Neural cell (in vitro differentiated cells): Measurements from ENCODE around the gene HDAC4. TPM values are rescaled to one million over a fixed set of nuclear protein-coding genes. Genes with fewer than 3 reads are reported as not detected.
"Not testable (repeated sequence)": the region's sequence is repeated elsewhere in the genome, so short reads cannot be mapped to it uniquely, and the experiment has no call there.

ENCODE experiments used
- H2AFZ ChIP-seq: fragments of 200-600, 300-800 bp; sonication (generic), shearing (Covaris generic); 2 replicates; pipeline ENCODE4 v1.6.0; 2014; ENCODE audit warnings: low read depth, mild to moderate bottlenecking, antibody characterized with exemption, low read length, moderate library complexity
- H3F3A ChIP-seq: fragments of 200-600 bp; shearing (Covaris generic); 2 replicates; pipeline ENCODE4 v1.6.1; 2016; ENCODE audit warnings: mild to moderate bottlenecking, moderate library complexity, mixed read lengths, antibody characterized with exemption, low read length; ENCODE audit not compliant: insufficient read depth, poor library complexity, severe bottlenecking
- H3K27ac ChIP-seq: fragments of 200-600, 300-800 bp; sonication (generic), shearing (Covaris generic); 2 replicates; pipeline ENCODE4 v1.5.1; 2014; ENCODE audit warnings: mild to moderate bottlenecking, low read length, moderate library complexity
- H3K27me3 ChIP-seq: fragments of 300-800, 200-600 bp; sonication (generic), shearing (Covaris generic); 2 replicates; pipeline ENCODE4 v1.6.0; 2014; ENCODE audit warnings: mild to moderate bottlenecking, low read depth, low read length, moderate library complexity; ENCODE audit not compliant: insufficient read depth
- H3K36me3 ChIP-seq: fragments of 300-800, 200-600 bp; sonication (generic), shearing (Covaris generic); 2 replicates; pipeline ENCODE4 v1.5.1; 2014; ENCODE audit warnings: mild to moderate bottlenecking, antibody characterized with exemption, low read length, moderate library complexity; ENCODE audit not compliant: insufficient read depth
- H3K4me2 ChIP-seq: fragments of 300-800, 200-600 bp; sonication (generic), shearing (Covaris generic); 2 replicates; pipeline ENCODE4 v1.6.0; 2014; ENCODE audit warnings: mild to moderate bottlenecking, low read length
- H3K4me3 ChIP-seq: fragments of 300-800, 200-600 bp; sonication (generic), shearing (Covaris generic); 2 replicates; pipeline ENCODE4 v1.5.1; 2014; ENCODE audit warnings: mild to moderate bottlenecking, low read length, moderate library complexity
- H3K79me2 ChIP-seq: fragments of 200-600 bp; shearing (Covaris generic); replicated peaks from 2 replicates; pipeline ENCODE4 v1.6.0; 2014; ENCODE audit warnings: mild to moderate bottlenecking, low read length, moderate library complexity; ENCODE audit not compliant: insufficient read depth
- H3K9ac ChIP-seq: fragments of 300-800, 200-600 bp; sonication (generic), shearing (Covaris generic); 2 replicates; pipeline ENCODE4 v1.6.1; 2016; ENCODE audit warnings: mild to moderate bottlenecking, low read length, mixed read lengths
- H3K9me2 ChIP-seq: fragments of 200-600 bp; shearing (Covaris generic); 2 replicates; pipeline ENCODE4 v1.6.1; 2016; ENCODE audit warnings: mild to moderate bottlenecking, low read length, mixed read lengths; ENCODE audit not compliant: insufficient read depth
- H3K9me3 ChIP-seq: fragments of 200-600, 300-800 bp; sonication (generic), shearing (Covaris generic); 2 replicates; pipeline ENCODE4 v1.6.1; 2016; ENCODE audit warnings: mild to moderate bottlenecking, mixed run types, low read length, moderate library complexity, mixed read lengths
- H4K20me1 ChIP-seq: fragments of 200-600 bp; shearing (Covaris generic); 2 replicates; pipeline ENCODE4 v1.6.1; 2016; ENCODE audit warnings: mild to moderate bottlenecking, mixed run types; ENCODE audit not compliant: insufficient read depth
- CTCF ChIP-seq: fragments of 450-650 bp; IDR thresholded peaks from 2 replicates; pipeline ENCODE4 v1.5.1; 2014; ENCODE audit warnings: antibody characterized with exemption, mild to moderate bottlenecking, moderate library complexity; ENCODE audit not compliant: poor library complexity, severe bottlenecking
- EP300 ChIP-seq: fragments of 450-650 bp; conservative IDR thresholded peaks from 2 replicates; pipeline ENCODE4 v1.6.1; 2014; ENCODE audit warnings: antibody characterized with exemption, mild to moderate bottlenecking, moderate library complexity; ENCODE audit not compliant: poor library complexity, severe bottlenecking
- EZH2 ChIP-seq: fragments of 200-600, 300-800 bp; shearing (Covaris generic), sonication (generic); IDR thresholded peaks from 2 replicates; pipeline ENCODE4 v1.6.1; 2014; ENCODE audit warnings: antibody characterized with exemption, low read length, borderline replicate concordance, mild to moderate bottlenecking; ENCODE audit not compliant: insufficient read depth, poor library complexity, severe bottlenecking
- MXI1 ChIP-seq: fragments of 450-650 bp; conservative IDR thresholded peaks from 2 replicates; pipeline ENCODE4 v1.6.1; 2014; ENCODE audit warnings: antibody characterized with exemption, mild to moderate bottlenecking; ENCODE audit not compliant: poor library complexity, severe bottlenecking
- POLR2AphosphoS5 ChIP-seq: IDR thresholded peaks from 2 replicates; pipeline ENCODE4 v1.6.1; 2012
- REST ChIP-seq: IDR thresholded peaks from 2 replicates; pipeline ENCODE4 v1.6.1; 2012; ENCODE audit warnings: borderline replicate concordance
- SMC3 ChIP-seq: fragments of 450-650 bp; conservative IDR thresholded peaks from 2 replicates; pipeline ENCODE4 v1.6.1; 2014; ENCODE audit warnings: antibody characterized with exemption, mild to moderate bottlenecking, moderate library complexity; ENCODE audit not compliant: poor library complexity
- TAF1 ChIP-seq: IDR thresholded peaks from 2 replicates; pipeline ENCODE4 v1.6.1; 2012; ENCODE audit warnings: low read depth
- polyA minus RNA-seq: library from RNA; depleted of rRNA, polyadenylated mRNA; stranded (reverse); fragments of >200 nt; gene quantifications from 2 replicates; pipeline ENCODE4 v1.2.3, GENCODE V29; 2014
- polyA plus RNA-seq: library from polyadenylated mRNA; depleted of rRNA; stranded (reverse); fragments of >200 nt; gene quantifications from 2 replicates; pipeline ENCODE4 v1.2.3, GENCODE V29; 2014

The HDAC4 gene
- polyA plus RNA-seq = 3.4 and 4.2 TPM in 2 replicates
- polyA minus RNA-seq = 28.7 and 30.3 TPM in 2 replicates

GRCh38 chr2:239400596-239401066 lies at the start of gene HDAC4:
TSS of gene HDAC4 (minus strand) at chr2:239401020. CDS start at chr2:239352699, 48,321 bp downstream.
- Histone ChIP-seq H3K27ac (peak within 1 kb of the TSS; percentile 99), H4K20me1 (no peaks in the 10 kb centered on the region)

GRCh38 chr2:239449468-239449867 lies 48.6 kb upstream of the HDAC4 start:
- H3K4me2 ChIP-seq, H3F3A ChIP-seq, H3K27ac ChIP-seq, H3K9me3 ChIP-seq, H3K79me2 ChIP-seq, H3K9ac ChIP-seq, H4K20me1 ChIP-seq, H3K9me2 ChIP-seq, H3K27me3 ChIP-seq, H2AFZ ChIP-seq, H3K4me3 ChIP-seq, H3K36me3 ChIP-seq: not testable (repeated sequence)

More at GRCh38 chr2:239400596-239401066, at the start of gene HDAC4:
- H3K4me2 ChIP-seq = peak within 1 kb of the TSS; percentile 91
- H3K36me3 ChIP-seq = no peaks in the 10 kb centered on the region
- peaks cover 32% of the 10 kb centered on the region for H3K79me2 ChIP-seq
- H3K9ac ChIP-seq = peak within 1 kb of the TSS; percentile 99
- H2AFZ ChIP-seq = peak within 1 kb of the TSS; percentile 71
- no peaks in the 10 kb centered on the region for H3K27me3 ChIP-seq
- peaks cover 7% of the 10 kb centered on the region for H3F3A ChIP-seq
- no peaks in the 10 kb centered on the region for H3K9me2 ChIP-seq
- no peaks in the 10 kb centered on the region for H3K9me3 ChIP-seq
- H3K4me3 ChIP-seq = peak within 1 kb of the TSS; percentile 96
- TF ChIP-seq POLR2AphosphoS5 (peak; percentile 83), EZH2 (no peak), CTCF (no peak)

DNA sequence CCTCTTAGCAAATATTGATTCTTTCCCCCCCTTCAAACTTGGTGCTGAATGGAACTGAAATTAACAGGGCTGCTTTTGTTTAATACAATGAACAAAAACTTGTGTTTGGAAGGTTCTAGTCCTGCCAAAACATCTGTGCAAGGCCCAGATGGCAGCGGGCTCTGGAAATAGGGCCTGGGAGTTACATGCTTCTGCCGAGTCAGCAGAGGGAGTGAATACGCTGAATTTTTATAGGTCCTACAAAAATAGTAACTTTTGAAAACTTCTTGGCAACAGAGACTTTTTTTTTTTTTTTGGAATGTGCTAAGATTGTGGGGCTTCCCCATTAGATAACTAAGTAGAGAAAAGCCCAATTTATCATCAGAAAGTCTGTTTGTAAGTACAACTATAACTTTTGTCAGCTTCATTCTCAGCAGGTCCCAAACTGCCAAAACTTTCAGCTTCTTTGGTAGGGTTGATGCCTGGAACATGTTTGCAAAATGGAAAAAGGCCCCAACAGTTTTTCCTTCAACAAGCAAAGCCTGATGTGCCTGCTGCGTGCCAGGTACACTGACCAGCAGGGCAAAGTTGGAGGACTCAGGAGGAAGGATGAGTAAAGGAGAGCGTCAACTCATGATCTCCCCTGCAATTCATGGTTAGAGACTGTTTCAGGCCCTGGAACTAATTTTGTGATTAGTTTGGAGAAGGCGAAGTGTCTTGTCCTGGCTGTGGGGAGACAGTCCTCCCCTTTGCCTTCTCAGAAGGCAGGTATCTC lies 45.1 kb upstream of the HDAC4 start:
- Histone ChIP-seq H3K79me2 (no peaks in the 10 kb centered on the region), H3K4me3 (no peak overlapping the region), H3K36me3 (no peaks in the 10 kb centered on the region), H3K9ac (no peak overlapping the region), H3K4me2 (no peak overlapping the region), H3K9me2 (no peaks in the 10 kb centered on the region), H3K9me3 (no peaks in the 10 kb centered on the region), H2AFZ (no peak overlapping the region), H3K27me3 (no peaks in the 10 kb centered on the region), H3F3A (no peaks in the 10 kb centered on the region), H3K27ac (no peak overlapping the region), H4K20me1 (no peaks in the 10 kb centered on the region)
- TF ChIP-seq EP300 (no peak), TAF1 (no peak), CTCF (no peak), MXI1 (no peak), SMC3 (no peak), REST (no peak), EZH2 (no peak)
